ENCODE data around the gene C2CD4D.

Gene C2CD4D

DNA sequence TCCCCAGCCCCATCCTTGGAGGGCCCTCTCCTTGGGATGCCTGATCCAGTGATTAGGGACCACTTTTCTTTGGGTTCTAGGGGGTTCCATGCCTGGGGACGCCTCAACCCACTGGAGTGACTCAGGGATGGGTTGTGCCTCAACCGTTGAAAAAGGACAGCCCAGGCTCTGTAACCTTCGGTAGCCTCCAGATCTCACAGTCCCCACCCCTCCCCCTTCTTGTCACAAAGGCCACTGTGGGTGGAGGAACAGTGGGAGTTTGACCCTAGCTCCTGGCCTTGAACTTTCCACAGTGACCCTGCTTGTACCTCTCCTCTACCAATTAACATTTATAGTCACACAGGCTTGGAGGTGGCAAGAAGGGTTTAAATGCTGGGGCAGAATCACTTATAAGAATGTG is 5.4 kb downstream of the C2CD4D start:
- DNase-seq (ENCODE audit: low read depth in 2 of 2): no peak
- no peak overlapping the region for H3K4me3 ChIP-seq (replicated peaks in 1 of 2; ENCODE audit: low read depth in 2 of 2, low read length in 2 of 2)
- TF ChIP-seq CTCF (IDR thresholded peaks at IDR 0.05; ENCODE audit: low read depth, low read length): no peak

DNA sequence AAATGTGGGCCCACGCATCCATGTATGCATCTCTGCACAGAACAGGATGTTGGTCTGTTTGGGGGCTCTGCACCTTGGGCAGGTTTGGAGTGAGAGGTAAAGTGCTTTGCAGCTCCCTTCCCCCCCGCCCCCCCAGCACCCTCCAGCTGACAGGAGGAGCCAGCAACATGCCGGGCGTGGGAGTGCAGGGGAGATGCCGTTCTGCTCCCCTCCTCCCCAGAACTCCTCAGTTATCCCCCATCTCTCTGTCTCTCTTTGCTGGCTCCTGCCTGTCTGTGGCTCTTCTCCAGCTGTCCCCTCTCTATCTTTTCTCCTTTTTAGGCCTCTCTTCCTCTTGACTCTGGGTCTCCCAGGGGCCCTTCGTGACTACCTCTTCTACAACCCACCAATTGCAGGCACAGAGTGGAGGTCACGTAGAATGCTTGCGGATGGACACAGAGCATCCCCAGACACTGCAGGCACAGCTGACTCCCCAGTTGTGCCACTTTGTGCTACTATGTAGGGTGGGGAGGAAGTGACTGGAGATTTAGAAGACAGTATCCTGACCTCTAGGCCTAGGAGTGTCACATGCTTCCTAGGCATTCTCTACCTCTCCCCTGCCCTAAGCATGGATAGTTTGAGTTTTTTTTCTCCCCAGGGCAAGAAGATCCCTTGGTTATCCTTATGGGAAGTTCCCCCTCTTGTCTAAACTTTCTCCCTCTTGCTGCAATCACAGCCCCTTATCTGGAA is 6.3 kb downstream of the C2CD4D start:
- DNase-seq (ENCODE audit: low read depth in 2 of 2): no peak
- no peak overlapping the region for H3K4me3 ChIP-seq (replicated peaks in 1 of 2; ENCODE audit: low read depth in 2 of 2, low read length in 2 of 2)
- no peak for TF ChIP-seq CTCF (IDR thresholded peaks at IDR 0.05; ENCODE audit: low read depth, low read length)

- no peak overlapping the region for H3K4me3 ChIP-seq (replicated peaks in 1 of 2; ENCODE audit: low read depth in 2 of 2, low read length in 2 of 2)
- no peak for TF ChIP-seq CTCF (IDR thresholded peaks at IDR 0.05; ENCODE audit: low read depth, low read length)
- DNase-seq (ENCODE audit: low read depth in 2 of 2): peak; percentile 53 to 84
These were observed 7.2 kb downstream of the C2CD4D start for GRCh38 chr1:151832318-151832980.

GRCh38 chr1:151831605-151832004 is 8.0 kb downstream of the C2CD4D start, which contains the start of gene RORC:
Gene RORC, minus strand, starts transcription at chr1:151831802. Its CDS starts 38 bp downstream, at chr1:151831764.
- DNase-seq (ENCODE audit: low read depth in 2 of 2): no peak
- no peak within 1 kb of the TSS for H3K4me3 ChIP-seq (replicated peaks in 1 of 2; ENCODE audit: low read depth in 2 of 2, low read length in 2 of 2)
- no peak for TF ChIP-seq CTCF (IDR thresholded peaks at IDR 0.05; ENCODE audit: low read depth, low read length)

DNA sequence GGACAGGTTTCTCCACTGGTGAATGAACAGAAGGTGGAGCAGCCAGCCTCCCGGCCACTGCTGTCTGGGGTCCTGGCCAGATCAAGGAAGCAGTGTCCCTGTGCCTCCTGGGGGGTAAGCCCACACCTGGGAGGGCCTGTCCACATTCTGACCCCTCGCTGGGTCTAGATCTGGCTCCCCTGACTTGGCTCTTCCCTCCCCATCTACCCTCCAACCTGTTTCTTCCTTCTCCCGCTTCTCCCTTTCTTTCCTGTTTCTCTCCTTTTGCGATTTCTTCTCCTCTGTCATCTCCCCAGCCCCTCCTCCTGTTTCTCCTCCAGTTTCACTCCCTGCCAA is 8.4 kb downstream of the C2CD4D start:
- TF ChIP-seq CTCF (IDR thresholded peaks at IDR 0.05; ENCODE audit: low read depth, low read length): no peak
- H3K4me3 ChIP-seq (replicated peaks in 1 of 2; ENCODE audit: low read depth in 2 of 2, low read length in 2 of 2): no peak overlapping the region
- DNase-seq (ENCODE audit: low read depth in 2 of 2): no peak

GRCh38 chr1:151830055-151830454 is 9.6 kb downstream of the C2CD4D start:
- H3K4me3 ChIP-seq (replicated peaks in 1 of 2; ENCODE audit: low read depth in 2 of 2, low read length in 2 of 2): no peak overlapping the region

More at GRCh38 chr1:151830055-151830454, 9.6 kb downstream of the C2CD4D start:
- DNase-seq (ENCODE audit: low read depth in 2 of 2): no peak
- no peak for TF ChIP-seq CTCF (IDR thresholded peaks at IDR 0.05; ENCODE audit: low read depth, low read length)

All from cardiac fibroblast (primary cell).